T-cell (primary cell): Measurements from ENCODE around the gene CCDC112. TPM values are rescaled to one million over a fixed set of nuclear protein-coding genes. Genes with fewer than 3 reads are reported as not detected.

Experiments used
- ATAC-seq, 4 experiments: fragments of 200-7000 bp in 3 of 4; fragments of 150-1000 bp in 1 of 4; cut with Tn5 transposase; replicated peaks in 1 of 4; 1 replicate in 3 of 4; 2 replicates in 1 of 4; pipeline ENCODE4 v1.10.0; 2021; ENCODE audit warnings: moderate library complexity in 3 of 4, mild to moderate bottlenecking in 2 of 4, moderate number of reproducible peaks in 1 of 4
- CTCF ChIA-PET, 2 donors: fragments of 300-600 bp; sonication (Branson Sonifier 250); formaldehyde crosslinking; loops; one replicate each; lab custom pipeline; 2022; ENCODE audit warnings: antibody characterized with exemption in 2 of 2; lab: Charles Lee
- POLR2A ChIA-PET, 2 donors: fragments of 300-600 bp; sonication (Branson Sonifier 250); formaldehyde crosslinking; loops; one replicate each; lab custom pipeline; 2022; ENCODE audit warnings: antibody characterized with exemption in 2 of 2; lab: Charles Lee
- DNase-seq, 35 experiments: peaks; one replicate each; pipeline versions ENCODE4 v3.0.0 to v3.0.0-alpha.2; 2013 to 2023
- H3K27ac ChIP-seq: one replicate; pipeline ENCODE4 v1.5.1; 2013; ENCODE audit warnings: low read length
- H3K27me3 ChIP-seq, 2 experiments: replicated peaks in 1 of 2; 1 replicate in 1 of 2; 2 replicates in 1 of 2; pipeline versions ENCODE4 v1.6.1 to v1.7.0; 2013; ENCODE audit warnings: low read length in 1 of 2, mixed read lengths in 1 of 2; ENCODE audit not compliant: control insufficient read depth in 2 of 2, insufficient read depth in 2 of 2; ENCODE audit errors: extremely low read depth in 1 of 2
- H3K36me3 ChIP-seq, 2 donors: 1 replicate in 1 of 2; 2 replicates in 1 of 2; pipeline versions ENCODE4 v1.6.1 to v1.7.0; 2013; ENCODE audit warnings: low read length in 1 of 2; ENCODE audit not compliant: control insufficient read depth in 2 of 2, insufficient read depth in 1 of 2; ENCODE audit errors: extremely low read depth in 1 of 2
- H3K4me1 ChIP-seq, 2 experiments: 1 replicate in 1 of 2; 2 replicates in 1 of 2; pipeline versions ENCODE4 v1.6.1 to v1.7.0; 2013; ENCODE audit warnings: low read length in 2 of 2, mixed read lengths in 1 of 2; ENCODE audit not compliant: insufficient read depth in 2 of 2, control insufficient read depth in 1 of 2; ENCODE audit errors: extremely low read depth in 1 of 2
- H3K4me3 ChIP-seq, 2 donors: 1 replicate in 1 of 2; 2 replicates in 1 of 2; pipeline versions ENCODE4 v1.5.1 to v1.7.0; 2013; ENCODE audit warnings: mild to moderate bottlenecking in 2 of 2, low read length in 1 of 2, moderate library complexity in 1 of 2; ENCODE audit not compliant: control insufficient read depth in 1 of 2; ENCODE audit errors: extremely low read depth in 1 of 2
- H3K9me3 ChIP-seq: 2 replicates; pipeline ENCODE4 v1.7.0; 2013
- H3K27ac Mint-ChIP-seq, 2 donors: one replicate each; pipeline ENCODE4 v1.8.0; 2020 to 2021; ENCODE audit warnings: mild to moderate bottlenecking in 2 of 2, mixed read lengths in 2 of 2
- H3K27me3 Mint-ChIP-seq, 2 donors: one replicate each; pipeline ENCODE4 v1.8.0; 2021 to 2022; ENCODE audit warnings: mixed read lengths in 2 of 2
- H3K36me3 Mint-ChIP-seq: one replicate; pipeline ENCODE4 v1.8.0; 2021; ENCODE audit warnings: mixed read lengths
- H3K4me1 Mint-ChIP-seq, 3 donors: one replicate each; pipeline ENCODE4 v1.8.0; 2020 to 2022; ENCODE audit warnings: mixed read lengths in 3 of 3, mild to moderate bottlenecking in 1 of 3
- H3K4me3 Mint-ChIP-seq, 3 donors: one replicate each; pipeline ENCODE4 v1.8.0; 2020 to 2022; ENCODE audit warnings: mild to moderate bottlenecking in 3 of 3, mixed read lengths in 3 of 3, moderate library complexity in 3 of 3
- H3K9me3 Mint-ChIP-seq, 3 donors: one replicate each; pipeline ENCODE4 v1.8.0; 2020 to 2022; ENCODE audit warnings: mixed read lengths in 3 of 3
- WGBS: methylation state at CpG from one replicate; pipeline ENCODE4 v1.1.5; 2013; ENCODE audit warnings: missing lambda C conversion rate; ENCODE audit not compliant: insufficient coverage; 5-methylcytosine and 5-hydroxymethylcytosine counted together
- total RNA-seq, 35 experiments: library from RNA in 6 of 35; stranded (reverse) in 6 of 35; fragments of 120-200 nt in 1 of 35; gene quantifications; one replicate each; pipeline versions ENCODE4 v1.2.1 to v1.2.4 and lab custom pipeline; 2013 to 2026

CCDC112 gene
- total RNA-seq, 5 donors from 2014 or later (not counting 1 experiment from before 2014, with no cell fraction given), result 3.0 to 7.4 (median 4.8) TPM

- ChIA-PET CTCF (no interaction called here), POLR2A (interaction anchor here in 1 of 2 donors (0.8 kb wide), 1 partner anchor 10 kb away, joined by 4 read pairs; no protein-coding TSS in a partner anchor)
- Histone ChIP-seq H3K27me3 (peaks cover 0 to 4% of the 10 kb centered on the region in 2 experiments), H3K27ac (no peak overlapping the region), H3K9me3 (no peaks in the 10 kb centered on the region), H3K36me3 (peaks cover 0 to 4% of the 10 kb centered on the region in 2 donors), H3K4me1 (peaks cover 14% of the 10 kb centered on the region in 2 experiments), H3K4me3 (no peak overlapping the region)
- Mint-ChIP-seq H3K4me1 (peaks cover 32 to 41% (median 33%) of the 10 kb centered on the region in 3 donors), H3K4me3 (no peak overlapping the region), H3K36me3 (peaks cover 2% of the 10 kb centered on the region), H3K27ac (no peak overlapping the region), H3K27me3 (no peaks in the 10 kb centered on the region), H3K9me3 (no peaks in the 10 kb centered on the region)
- ATAC-seq (no peak), DNase-seq (no peak)
- WGBS, result 98% methylated on average over 13 of the region's 13 CpGs
Measured at GRCh38 chr5:115264786-115265185, 31.7 kb downstream of the CCDC112 start.

GRCh38 chr5:115263078-115263380 lies 33.4 kb downstream of the CCDC112 start:
- H3K27ac Mint-ChIP-seq, result peak overlapping the region; percentile 92 to 96
- POLR2A ChIA-PET, result no interaction called here
- H3K27ac ChIP-seq, result peak overlapping the region; percentile 71

GRCh38 chr5:115262321-115263077 lies 34.0 kb downstream of the CCDC112 start, which contains the start of gene PGGT1B:
Gene PGGT1B (minus strand): TSS chr5:115262877. CDS start chr5:115262851, 26 bp downstream.
- ChIA-PET POLR2A (no interaction called here), CTCF (interaction anchor here in 1 of 2 donors (0.6 to 1.4 kb wide), 4 partner anchors 9 to 312 kb away, joined by 3 to 4 read pairs (median 3); partner anchors contain the start of gene FEM1C)
- H3K27ac Mint-ChIP-seq, result peak within 1 kb of the TSS; percentile 92 to 96
- no peaks in the 10 kb centered on the region for H3K27me3 Mint-ChIP-seq
- WGBS, result 0% methylated on average over 44 of the region's 50 CpGs
- Histone ChIP-seq H3K27me3 (peaks cover 0 to 4% of the 10 kb centered on the region in 2 experiments), H3K4me3 (peak within 1 kb of the TSS; percentile 89 to 99), H3K4me1 (peaks cover 16 to 21% of the 10 kb centered on the region in 2 experiments), H3K9me3 (no peaks in the 10 kb centered on the region), H3K27ac (peak within 1 kb of the TSS; percentile 71), H3K36me3 (no peaks in the 10 kb centered on the region)
- DNase-seq, result peak; percentile 42 to 77 (median 61)
- ATAC-seq, result peak; percentile 90 to 98 (median 97)
- H3K36me3 Mint-ChIP-seq, result peaks cover 2% of the 10 kb centered on the region
- peak within 1 kb of the TSS; percentile 96 to 98 (median 96) for H3K4me3 Mint-ChIP-seq
- no peaks in the 10 kb centered on the region for H3K9me3 Mint-ChIP-seq
- peaks cover 52 to 64% (median 54%) of the 10 kb centered on the region in 3 donors for H3K4me1 Mint-ChIP-seq

More at GRCh38 chr5:115263078-115263380, 33.4 kb downstream of the CCDC112 start:
- H3K4me3 ChIP-seq, result peak overlapping the region; percentile 89 to 99
- no peak for DNase-seq
- H3K4me1 Mint-ChIP-seq, result peaks cover 49 to 59% (median 50%) of the 10 kb centered on the region in 3 donors
- H3K9me3 ChIP-seq, result no peaks in the 10 kb centered on the region
- no peaks in the 10 kb centered on the region for H3K9me3 Mint-ChIP-seq
- peaks cover 0 to 3% of the 10 kb centered on the region in 2 donors for H3K36me3 ChIP-seq
- H3K4me3 Mint-ChIP-seq, result peak overlapping the region; percentile 96 to 98 (median 96)
- CTCF ChIA-PET, result interaction anchor here in 1 of 2 donors (0.8 kb wide), 1 partner anchor 12 kb away, joined by 3 read pairs; no protein-coding TSS in a partner anchor
- peaks cover 16 to 21% of the 10 kb centered on the region in 2 experiments for H3K4me1 ChIP-seq
- peaks cover 2% of the 10 kb centered on the region for H3K36me3 Mint-ChIP-seq
- H3K27me3 ChIP-seq, result peaks cover 0 to 4% of the 10 kb centered on the region in 2 experiments
- no CpG with 5 or more reads among the region's 7 CpGs for WGBS
- ATAC-seq, result no peak
- H3K27me3 Mint-ChIP-seq, result no peaks in the 10 kb centered on the region

GRCh38 chr5:115262011-115262320 lies 34.5 kb downstream of the CCDC112 start:
- Mint-ChIP-seq H3K36me3 (peaks cover 3% of the 10 kb centered on the region), H3K27ac (peak overlapping the region; percentile 92 to 96), H3K9me3 (no peaks in the 10 kb centered on the region), H3K27me3 (no peaks in the 10 kb centered on the region), H3K4me1 (peaks cover 54 to 69% (median 57%) of the 10 kb centered on the region in 3 donors), H3K4me3 (peak overlapping the region; percentile 96 to 98 (median 96))
- Histone ChIP-seq H3K4me1 (peaks cover 16 to 21% of the 10 kb centered on the region in 2 experiments), H3K4me3 (peak overlapping the region; percentile 89 to 99), H3K27ac (peak overlapping the region; percentile 71), H3K9me3 (no peaks in the 10 kb centered on the region), H3K27me3 (peaks cover 0 to 4% of the 10 kb centered on the region in 2 experiments), H3K36me3 (no peaks in the 10 kb centered on the region)
- ChIA-PET CTCF (interaction anchor here in 1 of 2 donors (0.6 to 1.4 kb wide), 4 partner anchors 8 to 312 kb away, joined by 3 to 4 read pairs (median 3); partner anchors contain the start of gene FEM1C), POLR2A (no interaction called here)
- peak in 3 of 4 experiments; percentile 8 to 17 (median 13) for ATAC-seq
- DNase-seq, result peak in 1 of 35 experiments; percentile 2
- 12% methylated on average over 6 of the region's 8 CpGs for WGBS

GRCh38 chr5:115260248-115260647 lies 36.2 kb downstream of the CCDC112 start:
- POLR2A ChIA-PET, result no interaction called here
- CTCF ChIA-PET, result interaction anchor here in 1 of 2 donors (0.5 kb wide), 1 partner anchor 287 kb away, joined by 3 read pairs; no protein-coding TSS in a partner anchor
- no peaks in the 10 kb centered on the region for H3K36me3 ChIP-seq

GRCh38 chr5:115257981-115258380 lies 38.5 kb downstream of the CCDC112 start:
- H3K27ac ChIP-seq, result no peak overlapping the region
- H3K36me3 Mint-ChIP-seq, result peaks cover 16% of the 10 kb centered on the region
- no peak overlapping the region for H3K4me3 ChIP-seq
- CTCF ChIA-PET, result interaction anchor here (0.5 to 0.8 kb wide), 2 partner anchors 9 to 345 kb away, joined by 3 to 5 read pairs; no protein-coding TSS in a partner anchor
- POLR2A ChIA-PET, result interaction anchor here in 1 of 2 donors (0.6 kb wide), 1 partner anchor 16 kb away, joined by 3 read pairs; no protein-coding TSS in a partner anchor
- peaks cover 13 to 19% of the 10 kb centered on the region in 2 experiments for H3K4me1 ChIP-seq
- H3K27me3 Mint-ChIP-seq, result no peaks in the 10 kb centered on the region
- no peak for DNase-seq
- no peak overlapping the region for H3K4me3 Mint-ChIP-seq
- no peaks in the 10 kb centered on the region for H3K27me3 ChIP-seq
- H3K9me3 Mint-ChIP-seq, result no peaks in the 10 kb centered on the region
- H3K4me1 Mint-ChIP-seq, result peaks cover 83 to 95% (median 87%) of the 10 kb centered on the region in 3 donors
- H3K27ac Mint-ChIP-seq, result no peak overlapping the region
- H3K36me3 ChIP-seq, result no peaks in the 10 kb centered on the region
- H3K9me3 ChIP-seq, result no peaks in the 10 kb centered on the region
- ATAC-seq, result no peak

More at GRCh38 chr5:115260248-115260647, 36.2 kb downstream of the CCDC112 start:
- no peaks in the 10 kb centered on the region for H3K27me3 Mint-ChIP-seq
- no peak overlapping the region for H3K4me3 Mint-ChIP-seq
- DNase-seq (no peak), ATAC-seq (no peak)
- H3K27ac Mint-ChIP-seq, result no peak overlapping the region
- H3K4me1 Mint-ChIP-seq, result peaks cover 72 to 86% (median 74%) of the 10 kb centered on the region in 3 donors
- no peaks in the 10 kb centered on the region for H3K9me3 Mint-ChIP-seq
- Histone ChIP-seq H3K9me3 (no peaks in the 10 kb centered on the region), H3K4me3 (no peak overlapping the region), H3K27me3 (peaks cover 0 to 4% of the 10 kb centered on the region in 2 experiments), H3K27ac (no peak overlapping the region), H3K4me1 (peaks cover 16 to 21% of the 10 kb centered on the region in 2 experiments)
- H3K36me3 Mint-ChIP-seq, result peaks cover 12% of the 10 kb centered on the region
- no CpG with 5 or more reads among the region's 2 CpGs for WGBS
